Measurements from ENCODE around the gene UTF1.
A peak's percentile ranks its signal among the peaks of the same experiment; 100 is the strongest.

Gene UTF1

DNA sequence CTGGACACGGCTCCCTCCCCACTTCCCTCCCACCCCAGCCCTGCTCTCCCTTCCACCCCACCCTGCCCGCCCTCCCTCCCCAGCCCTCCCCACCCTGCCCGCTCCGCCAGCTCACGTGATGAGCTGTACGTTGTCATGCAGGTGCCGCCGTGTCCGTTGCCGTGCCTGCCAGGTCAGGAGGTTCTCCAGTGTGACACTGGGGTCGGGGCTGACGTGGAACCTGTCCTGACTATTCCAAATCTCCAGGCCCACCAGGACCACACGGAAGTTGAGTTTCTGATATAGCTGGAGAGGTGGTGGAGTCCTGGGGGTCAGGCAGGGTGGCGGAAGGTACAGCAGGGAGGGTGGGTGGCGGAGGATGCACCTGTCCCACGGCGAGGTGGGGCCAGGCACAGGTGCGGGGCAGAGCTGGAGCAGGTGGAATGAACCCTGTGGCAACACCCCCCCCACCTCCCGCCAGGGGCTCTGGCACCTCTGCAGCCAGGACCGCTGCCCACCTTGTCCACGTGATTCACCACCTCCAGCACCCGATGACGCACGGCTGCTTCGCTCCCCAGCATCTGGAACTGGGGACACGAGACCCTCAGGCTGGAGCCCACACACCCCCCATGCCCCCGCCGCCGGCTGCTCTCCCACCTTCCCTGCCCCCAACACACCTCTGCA lies 42.4 kb downstream of the UTF1 start:
- no peak overlapping the region for H3K4me3 ChIP-seq

DNA sequence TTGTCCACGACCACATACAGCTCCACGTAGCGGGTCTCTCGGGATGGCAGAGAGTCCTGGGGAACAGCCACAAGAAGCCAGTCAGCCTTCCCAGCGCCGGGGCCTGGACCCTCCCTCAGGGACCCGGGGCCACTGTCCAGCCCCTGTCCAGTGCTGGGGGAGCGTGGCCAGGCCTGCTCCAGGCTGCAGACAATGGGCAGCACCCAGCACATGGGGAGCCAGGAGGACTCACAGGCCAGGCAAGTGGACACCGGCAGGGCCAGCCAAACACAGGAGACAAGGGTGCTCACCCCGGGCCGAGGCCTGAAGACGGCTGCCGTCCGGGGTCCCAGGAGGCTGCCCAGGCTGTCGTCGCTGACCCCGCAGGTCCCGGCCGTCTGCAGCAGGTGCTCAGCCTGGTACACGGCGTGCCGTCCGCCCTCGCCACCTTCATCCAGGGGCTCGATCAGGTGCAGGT lies 43.0 kb downstream of the UTF1 start:
- peaks cover 0 to 20% of the 10 kb centered on the region in 2 donors for H3K27me3 ChIP-seq
- TF ChIP-seq, protein P1, sequence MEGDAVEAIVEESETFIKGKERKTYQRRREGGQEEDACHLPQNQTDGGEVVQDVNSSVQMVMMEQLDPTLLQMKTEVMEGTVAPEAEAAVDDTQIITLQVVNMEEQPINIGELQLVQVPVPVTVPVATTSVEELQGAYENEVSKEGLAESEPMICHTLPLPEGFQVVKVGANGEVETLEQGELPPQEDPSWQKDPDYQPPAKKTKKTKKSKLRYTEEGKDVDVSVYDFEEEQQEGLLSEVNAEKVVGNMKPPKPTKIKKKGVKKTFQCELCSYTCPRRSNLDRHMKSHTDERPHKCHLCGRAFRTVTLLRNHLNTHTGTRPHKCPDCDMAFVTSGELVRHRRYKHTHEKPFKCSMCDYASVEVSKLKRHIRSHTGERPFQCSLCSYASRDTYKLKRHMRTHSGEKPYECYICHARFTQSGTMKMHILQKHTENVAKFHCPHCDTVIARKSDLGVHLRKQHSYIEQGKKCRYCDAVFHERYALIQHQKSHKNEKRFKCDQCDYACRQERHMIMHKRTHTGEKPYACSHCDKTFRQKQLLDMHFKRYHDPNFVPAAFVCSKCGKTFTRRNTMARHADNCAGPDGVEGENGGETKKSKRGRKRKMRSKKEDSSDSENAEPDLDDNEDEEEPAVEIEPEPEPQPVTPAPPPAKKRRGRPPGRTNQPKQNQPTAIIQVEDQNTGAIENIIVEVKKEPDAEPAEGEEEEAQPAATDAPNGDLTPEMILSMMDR (IDR thresholded peaks at IDR 0.05), result no peak
- H3K27ac ChIP-seq, result no peak overlapping the region
- H3K4me3 ChIP-seq, result no peak overlapping the region
- intact Hi-C loops (cut with DNase I; ENCODE audit: low total_unique reads), result no loop called here
- no peaks in the 10 kb centered on the region for H3K9me3 ChIP-seq
- peaks cover 0 to 28% (median 5%) of the 10 kb centered on the region in 3 donors for H3K36me3 ChIP-seq
- no peak for DNase-seq
- H3K4me1 ChIP-seq, result peaks cover 0 to 17% (median 6%) of the 10 kb centered on the region in 4 donors

More for the DNA sequence above, 42.4 kb downstream of the UTF1 start:
- H3K36me3 ChIP-seq, result peaks cover 0 to 24% (median 5%) of the 10 kb centered on the region in 3 donors
- H3K27ac ChIP-seq, result no peak overlapping the region
- peaks cover 0 to 16% (median 6%) of the 10 kb centered on the region in 4 donors for H3K4me1 ChIP-seq
- peaks cover 0 to 17% of the 10 kb centered on the region in 2 donors for H3K27me3 ChIP-seq
- intact Hi-C loops (cut with DNase I; ENCODE audit: low total_unique reads), result no loop called here
- TF ChIP-seq, protein P1 (IDR thresholded peaks at IDR 0.05), result no peak
- DNase-seq, result no peak
- H3K9me3 ChIP-seq, result no peaks in the 10 kb centered on the region

DNA sequence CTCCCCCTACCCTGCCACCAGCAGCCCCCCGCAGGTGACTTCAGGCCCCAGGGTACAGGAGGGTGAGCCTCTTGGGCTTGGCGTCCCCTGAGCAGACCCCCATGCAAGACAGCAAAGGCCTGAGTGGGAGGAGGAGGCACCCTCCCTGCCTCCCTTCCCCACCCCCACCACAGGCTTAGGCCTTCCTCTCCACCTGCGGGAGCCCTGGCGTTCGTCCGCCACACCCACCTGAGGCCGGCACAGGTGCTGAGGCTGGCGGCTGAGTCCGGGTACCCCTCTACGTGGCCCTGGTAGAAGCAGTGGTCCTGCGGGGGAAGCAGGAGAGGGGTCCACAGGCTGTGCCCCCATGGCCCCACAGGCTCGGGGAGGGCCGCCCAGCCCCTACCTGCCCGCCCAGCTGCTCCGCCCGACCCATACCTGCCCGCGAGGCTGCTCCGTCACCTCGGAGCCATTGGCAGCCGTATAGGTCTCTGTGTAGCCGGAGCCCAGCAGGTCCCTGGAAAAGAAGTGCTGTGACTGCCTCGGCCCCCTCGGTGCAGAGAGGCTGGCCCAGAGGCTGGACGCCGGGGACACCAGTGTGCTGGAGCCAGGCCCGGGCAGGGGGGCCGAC lies 43.6 kb downstream of the UTF1 start:
- Histone ChIP-seq H3K36me3 (peaks cover 0 to 33% (median 6%) of the 10 kb centered on the region in 3 donors), H3K9me3 (no peaks in the 10 kb centered on the region), H3K27ac (no peak overlapping the region), H3K27me3 (peaks cover 0 to 20% of the 10 kb centered on the region in 2 donors), H3K4me1 (peaks cover 0 to 17% (median 6%) of the 10 kb centered on the region in 4 donors), H3K4me3 (no peak overlapping the region)
- no peak for DNase-seq
- TF ChIP-seq, protein P1 (IDR thresholded peaks at IDR 0.05), result no peak
- intact Hi-C loops (cut with DNase I; ENCODE audit: low total_unique reads), result no loop called here

DNA sequence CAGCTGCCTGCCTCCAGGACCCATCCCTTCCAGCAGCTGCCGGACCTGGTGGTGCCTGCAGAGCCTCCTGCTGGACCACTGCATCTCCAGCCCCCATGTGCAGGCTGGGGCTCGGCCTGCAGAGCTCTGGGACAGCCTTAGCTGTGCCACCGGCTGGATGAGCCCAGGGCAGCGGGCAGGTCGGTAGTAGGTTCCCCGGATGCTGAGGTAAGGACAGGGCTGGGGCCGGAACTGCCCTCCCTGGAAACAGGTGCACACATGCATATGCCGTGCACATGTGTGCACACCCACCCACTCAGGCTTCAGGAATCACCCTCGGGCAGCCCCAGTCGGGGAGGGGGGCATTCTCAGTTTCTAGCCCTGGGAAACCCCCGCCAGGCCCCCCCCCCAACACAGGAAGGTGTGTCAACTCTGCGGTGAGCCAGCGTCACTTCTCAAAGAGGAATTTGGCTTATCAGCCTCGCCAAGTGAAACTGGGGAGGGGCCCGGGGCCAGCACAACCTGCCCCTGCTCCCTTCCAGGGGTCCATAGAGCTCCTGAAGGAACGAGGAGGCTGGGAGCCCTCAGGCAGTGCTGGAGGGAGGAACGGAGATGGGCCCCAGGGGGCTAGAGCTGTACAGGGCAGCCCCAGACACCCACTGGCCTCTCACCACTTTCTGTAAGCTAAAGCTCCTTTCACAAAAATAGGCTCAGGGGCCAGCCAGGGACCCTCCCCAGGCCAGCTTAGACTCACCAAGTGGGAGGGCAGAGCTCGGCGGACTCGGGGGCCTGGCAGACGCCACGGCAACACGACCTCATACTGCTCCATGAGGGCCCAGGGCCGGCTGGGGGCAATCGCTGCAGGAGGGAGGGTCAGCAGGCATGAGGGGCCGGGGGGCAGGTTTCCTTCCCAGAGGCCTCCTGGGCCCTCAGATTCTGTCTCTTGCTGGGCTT lies 45.0 kb downstream of the UTF1 start:
- intact Hi-C loops (cut with DNase I; ENCODE audit: low total_unique reads), result no loop called here
- DNase-seq, result no peak
- H3K4me1 ChIP-seq, result peaks cover 0 to 20% (median 6%) of the 10 kb centered on the region in 4 donors
- TF ChIP-seq, protein P1 (IDR thresholded peaks at IDR 0.05), result no peak
- H3K9me3 ChIP-seq, result no peaks in the 10 kb centered on the region
- H3K27me3 ChIP-seq, result peaks cover 0 to 20% of the 10 kb centered on the region in 2 donors
- peaks cover 10 to 47% (median 20%) of the 10 kb centered on the region in 3 donors for H3K36me3 ChIP-seq
- no peak overlapping the region for H3K27ac ChIP-seq
- no peak overlapping the region for H3K4me3 ChIP-seq

DNA sequence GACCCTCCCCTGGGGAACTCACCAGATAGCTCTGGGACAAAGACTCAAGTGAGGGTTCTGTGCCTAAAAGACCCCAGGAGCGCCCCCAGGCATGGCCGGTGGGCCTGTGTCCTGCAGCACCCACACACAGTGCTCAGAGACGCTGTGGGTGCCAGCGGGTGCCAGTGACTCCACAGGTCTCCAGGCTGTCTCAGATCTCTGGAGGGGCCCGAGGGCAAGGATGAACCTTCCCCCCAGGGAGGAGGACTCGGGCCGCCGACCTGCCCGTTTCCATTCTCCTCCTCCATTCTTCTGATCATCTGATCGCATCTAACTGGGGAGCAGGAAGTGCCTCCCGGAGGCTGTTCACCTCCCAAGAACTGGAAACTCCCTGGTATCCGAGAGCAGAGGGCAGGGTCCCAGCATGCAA lies 45.7 kb downstream of the UTF1 start:
- Histone ChIP-seq H3K9me3 (no peaks in the 10 kb centered on the region), H3K27me3 (peaks cover 0 to 20% of the 10 kb centered on the region in 2 donors), H3K36me3 (peaks cover 15 to 47% (median 26%) of the 10 kb centered on the region in 3 donors), H3K27ac (no peak overlapping the region), H3K4me3 (peak overlapping the region; percentile 6 to 18), H3K4me1 (peaks cover 0 to 20% (median 6%) of the 10 kb centered on the region in 4 donors)
- intact Hi-C loops (cut with DNase I; ENCODE audit: low total_unique reads), result no loop called here
- no peak for DNase-seq
- TF ChIP-seq, protein P1 (IDR thresholded peaks at IDR 0.05), result no peak
